ENCODE data around the gene WDPCP. TPM values are rescaled to one million over a fixed set of nuclear protein-coding genes. Genes with fewer than 3 reads are reported as not detected.

The WDPCP gene
- total and polyA plus RNA-seq, 2 donors (not counting 1 experiment from before 2014, with no cell fraction given): 5.6 to 22.8 TPM

DNA sequence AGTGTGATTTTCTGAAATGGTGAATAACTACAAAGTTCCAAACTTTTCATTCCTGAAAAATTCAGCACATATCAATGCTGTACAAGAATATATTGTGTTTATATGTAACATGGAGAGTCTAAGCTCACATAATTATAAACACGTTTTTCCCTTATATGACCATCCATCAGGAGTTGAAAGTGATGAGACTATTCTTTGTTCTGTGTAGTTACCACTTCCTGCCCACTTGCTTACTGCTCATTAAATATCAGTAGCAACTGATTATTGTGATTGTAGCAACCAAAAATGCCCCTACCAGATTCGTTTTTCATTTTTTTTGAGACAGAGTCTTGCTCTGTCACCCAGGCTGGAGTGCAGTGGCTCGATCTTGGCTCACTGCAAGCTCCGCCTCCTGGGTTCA lies 506.9 kb downstream of the WDPCP start:
- H3K27ac Mint-ChIP-seq: no peak overlapping the region
- peaks cover 25% of the 10 kb centered on the region for H3K27me3 Mint-ChIP-seq
- no peak for DNase-seq
- WGBS (ENCODE audit: insufficient coverage): 90% methylated on average over 2 of the region's 4 CpGs
- H3K27me3 ChIP-seq (replicated peaks in 1 of 4; ENCODE audit: control extremely low read depth in 1 of 4, control insufficient read depth in 3 of 4, insufficient read depth in 4 of 4, low read length in 3 of 4): peaks cover 0 to 9% (median 2%) of the 10 kb centered on the region in 4 experiments
- ChIA-PET POLR2A (no interaction called here), CTCF (no interaction called here)
- H3K36me3 ChIP-seq (replicated peaks in 1 of 2; ENCODE audit: control extremely low read depth in 1 of 2, control insufficient read depth in 1 of 2, extremely low read depth in 1 of 2, insufficient read depth in 2 of 2, low read length in 1 of 2): no peaks in the 10 kb centered on the region
- TF ChIP-seq EZH2 (IDR thresholded peaks at IDR 0.05; ENCODE audit: borderline replicate concordance, insufficient read depth, low read depth, low read length, poor library complexity, severe bottlenecking) (no peak), CTCF (IDR thresholded peaks at IDR 0.05) (no peak)
- intact Hi-C loops (cut with micrococcal nuclease): no loop called here
- H3K4me3 ChIP-seq (ENCODE audit: control extremely low read depth in 1 of 5, extremely low read depth in 1 of 5, insufficient read depth in 1 of 5, low read depth in 2 of 5, low read length in 4 of 5): no peak overlapping the region
- H2AFZ ChIP-seq (ENCODE audit: insufficient read depth, low read depth, low read length, poor library complexity, severe bottlenecking): no peak overlapping the region
- H3K79me2 ChIP-seq (ENCODE audit: control insufficient read depth, insufficient read depth, low read length): no peaks in the 10 kb centered on the region
- H3K9me3 ChIP-seq (ENCODE audit: control extremely low read depth in 1 of 3, control insufficient read depth in 2 of 3, insufficient read depth in 1 of 3, low read length in 2 of 3): peaks cover 0 to 4% (median 0%) of the 10 kb centered on the region in 3 donors
- H3K4me1 Mint-ChIP-seq: no peaks in the 10 kb centered on the region
- ATAC-seq (ENCODE audit: low read depth): no peak
- H3K4me1 ChIP-seq (ENCODE audit: control insufficient read depth in 2 of 2, insufficient read depth in 2 of 2, low read length in 2 of 2): no peaks in the 10 kb centered on the region
- H3K4me2 ChIP-seq (replicated peaks; ENCODE audit: low read depth, low read length, poor library complexity, severe bottlenecking): no peak overlapping the region
- H3K4me3 Mint-ChIP-seq: no peak overlapping the region
- no peak overlapping the region for H3K9ac ChIP-seq (ENCODE audit: low read length)
- H3K27ac ChIP-seq (ENCODE audit: low read length in 2 of 2): no peak overlapping the region
- H3K9me3 Mint-ChIP-seq (ENCODE audit: insufficient read depth): peaks cover 1% of the 10 kb centered on the region
- no peaks in the 10 kb centered on the region for H4K20me1 ChIP-seq (ENCODE audit: control insufficient read depth, insufficient read depth, low read length, poor library complexity, severe bottlenecking)

- no CpG with 5 or more reads among the region's 4 CpGs for WGBS (ENCODE audit: insufficient coverage)
Observed at GRCh38 chr2:63078852-63079606, 509.2 kb downstream of the WDPCP start.

More at GRCh38 chr2:63078852-63079606, 509.2 kb downstream of the WDPCP start:
- ChIA-PET CTCF (no interaction called here), POLR2A (no interaction called here)
- peaks cover 0 to 9% (median 2%) of the 10 kb centered on the region in 4 experiments for H3K27me3 ChIP-seq (replicated peaks in 1 of 4; ENCODE audit: control extremely low read depth in 1 of 4, control insufficient read depth in 3 of 4, insufficient read depth in 4 of 4, low read length in 3 of 4)
- H2AFZ ChIP-seq (ENCODE audit: insufficient read depth, low read depth, low read length, poor library complexity, severe bottlenecking): no peak overlapping the region
- H3K27ac ChIP-seq (ENCODE audit: low read length in 2 of 2): no peak overlapping the region
- peaks cover 0 to 4% (median 0%) of the 10 kb centered on the region in 3 donors for H3K9me3 ChIP-seq (ENCODE audit: control extremely low read depth in 1 of 3, control insufficient read depth in 2 of 3, insufficient read depth in 1 of 3, low read length in 2 of 3)
- H3K4me3 Mint-ChIP-seq: no peak overlapping the region
- no peak overlapping the region for H3K4me3 ChIP-seq (ENCODE audit: control extremely low read depth in 1 of 5, extremely low read depth in 1 of 5, insufficient read depth in 1 of 5, low read depth in 2 of 5, low read length in 4 of 5)
- H3K4me1 ChIP-seq (ENCODE audit: control insufficient read depth in 2 of 2, insufficient read depth in 2 of 2, low read length in 2 of 2): no peaks in the 10 kb centered on the region
- TF ChIP-seq EZH2 (IDR thresholded peaks at IDR 0.05; ENCODE audit: borderline replicate concordance, insufficient read depth, low read depth, low read length, poor library complexity, severe bottlenecking) (no peak), CTCF (IDR thresholded peaks at IDR 0.05) (peak; percentile 31)
- H3K36me3 ChIP-seq (replicated peaks in 1 of 2; ENCODE audit: control extremely low read depth in 1 of 2, control insufficient read depth in 1 of 2, extremely low read depth in 1 of 2, insufficient read depth in 2 of 2, low read length in 1 of 2): no peaks in the 10 kb centered on the region
- no peaks in the 10 kb centered on the region for H3K4me1 Mint-ChIP-seq
- no peak overlapping the region for H3K27ac Mint-ChIP-seq
- no peak overlapping the region for H3K4me2 ChIP-seq (replicated peaks; ENCODE audit: low read depth, low read length, poor library complexity, severe bottlenecking)
- H3K9me3 Mint-ChIP-seq (ENCODE audit: insufficient read depth): peaks cover 1% of the 10 kb centered on the region
- DNase-seq (no peak), ATAC-seq (ENCODE audit: low read depth) (no peak)
- H3K79me2 ChIP-seq (ENCODE audit: control insufficient read depth, insufficient read depth, low read length): no peaks in the 10 kb centered on the region
- intact Hi-C loops (cut with micrococcal nuclease): loop anchor here (10.0 kb wide), 1 partner anchor 786 kb away; no protein-coding TSS in a partner anchor
- peaks cover 32% of the 10 kb centered on the region for H3K27me3 Mint-ChIP-seq
- H4K20me1 ChIP-seq (ENCODE audit: control insufficient read depth, insufficient read depth, low read length, poor library complexity, severe bottlenecking): no peaks in the 10 kb centered on the region
- no peak overlapping the region for H3K9ac ChIP-seq (ENCODE audit: low read length)

All from B cell (primary cell).